Measurements from ENCODE around the gene ESRRA. TPM values are rescaled to one million over a fixed set of nuclear protein-coding genes. Genes with fewer than 3 reads are reported as not detected.

Gene ESRRA
- total RNA-seq, 4 donors from 2014 or later: 65.0 to 93.6 (median 74.3) TPM

DNA sequence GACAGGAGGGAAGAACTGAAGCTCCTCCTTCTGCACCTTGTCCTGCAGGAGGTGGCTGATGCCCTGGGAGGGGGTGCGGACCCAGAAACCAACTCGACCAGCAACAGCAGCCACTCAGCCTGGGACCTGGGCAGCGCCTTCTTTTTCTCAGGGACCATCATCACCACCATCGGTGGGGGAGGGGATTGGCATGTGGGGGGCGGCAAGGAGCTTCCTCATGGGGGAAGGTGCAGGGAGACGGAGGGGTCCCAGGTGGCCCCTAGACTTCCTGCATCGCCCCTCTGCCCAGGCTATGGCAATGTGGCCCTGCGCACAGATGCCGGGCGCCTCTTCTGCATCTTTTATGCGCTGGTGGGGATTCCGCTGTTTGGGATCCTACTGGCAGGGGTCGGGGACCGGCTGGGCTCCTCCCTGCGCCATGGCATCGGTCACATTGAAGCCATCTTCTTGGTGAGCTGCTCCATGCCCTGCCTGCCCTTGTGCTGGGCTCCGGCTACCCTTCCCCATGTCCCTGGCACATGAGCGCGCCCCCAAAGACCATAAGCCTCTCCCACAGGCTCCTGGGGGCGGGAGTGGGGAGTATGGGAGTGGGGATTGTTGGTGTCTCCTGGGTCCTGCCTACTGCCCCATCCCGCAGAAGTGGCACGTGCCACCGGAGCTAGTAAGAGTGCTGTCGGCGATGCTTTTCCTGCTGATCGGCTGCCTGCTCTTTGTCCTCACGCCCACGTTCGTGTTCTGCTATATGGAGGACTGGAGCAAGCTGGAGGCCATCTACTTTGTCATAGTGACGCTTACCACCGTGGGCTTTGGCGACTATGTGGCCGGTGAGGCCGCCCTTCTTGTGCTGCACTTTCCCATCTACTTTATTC lies 8.3 kb upstream of the ESRRA start:
- no peaks in the 10 kb centered on the region for H3K36me3 ChIP-seq
- WGBS: 37% methylated on average over 26 of the region's 34 CpGs
- TF ChIP-seq EP300 (IDR thresholded peaks at IDR 0.05): no peak
- no peak for TF ChIP-seq POLR2A (IDR thresholded peaks at IDR 0.05)
- no peak for TF ChIP-seq POLR2AphosphoS5 (IDR thresholded peaks at IDR 0.05)
- TF ChIP-seq, protein P1, sequence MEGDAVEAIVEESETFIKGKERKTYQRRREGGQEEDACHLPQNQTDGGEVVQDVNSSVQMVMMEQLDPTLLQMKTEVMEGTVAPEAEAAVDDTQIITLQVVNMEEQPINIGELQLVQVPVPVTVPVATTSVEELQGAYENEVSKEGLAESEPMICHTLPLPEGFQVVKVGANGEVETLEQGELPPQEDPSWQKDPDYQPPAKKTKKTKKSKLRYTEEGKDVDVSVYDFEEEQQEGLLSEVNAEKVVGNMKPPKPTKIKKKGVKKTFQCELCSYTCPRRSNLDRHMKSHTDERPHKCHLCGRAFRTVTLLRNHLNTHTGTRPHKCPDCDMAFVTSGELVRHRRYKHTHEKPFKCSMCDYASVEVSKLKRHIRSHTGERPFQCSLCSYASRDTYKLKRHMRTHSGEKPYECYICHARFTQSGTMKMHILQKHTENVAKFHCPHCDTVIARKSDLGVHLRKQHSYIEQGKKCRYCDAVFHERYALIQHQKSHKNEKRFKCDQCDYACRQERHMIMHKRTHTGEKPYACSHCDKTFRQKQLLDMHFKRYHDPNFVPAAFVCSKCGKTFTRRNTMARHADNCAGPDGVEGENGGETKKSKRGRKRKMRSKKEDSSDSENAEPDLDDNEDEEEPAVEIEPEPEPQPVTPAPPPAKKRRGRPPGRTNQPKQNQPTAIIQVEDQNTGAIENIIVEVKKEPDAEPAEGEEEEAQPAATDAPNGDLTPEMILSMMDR (IDR thresholded peaks at IDR 0.05): no peak
- no peak overlapping the region for H3K27ac ChIP-seq
- no peak for DNase-seq (ENCODE audit: low spot score in 2 of 2)
- no peak overlapping the region for H3K4me3 ChIP-seq
- no peaks in the 10 kb centered on the region for H3K9me3 ChIP-seq
- peaks cover 57% of the 10 kb centered on the region for H3K27me3 ChIP-seq
- peaks cover 46% of the 10 kb centered on the region for H3K4me1 ChIP-seq

DNA sequence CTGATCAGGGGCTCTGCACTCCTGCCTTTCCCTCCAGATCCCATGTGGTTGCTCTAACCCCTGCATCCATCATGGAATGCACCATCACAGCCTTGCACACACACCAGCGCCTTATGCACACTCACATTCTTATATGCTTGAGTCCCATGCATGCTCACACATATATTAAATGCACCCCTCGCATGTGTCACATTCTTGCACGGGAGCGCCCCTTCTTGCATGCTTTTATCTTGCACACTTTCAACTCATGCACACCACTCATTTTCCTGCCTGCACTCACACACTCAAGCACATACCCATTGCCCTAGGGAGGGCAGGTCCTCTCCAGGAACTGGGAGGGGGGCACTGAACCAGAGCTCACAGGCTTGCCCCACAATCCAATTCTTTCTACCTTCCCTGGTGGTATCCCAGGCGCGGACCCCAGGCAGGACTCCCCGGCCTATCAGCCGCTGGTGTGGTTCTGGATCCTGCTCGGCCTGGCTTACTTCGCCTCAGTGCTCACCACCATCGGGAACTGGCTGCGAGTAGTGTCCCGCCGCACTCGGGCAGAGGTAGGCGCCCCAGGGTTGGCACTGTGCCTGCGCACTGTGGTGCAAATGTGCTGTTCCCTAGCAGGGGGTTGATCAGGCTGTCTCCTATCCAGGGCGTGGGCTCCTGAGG lies 7.5 kb upstream of the ESRRA start:
- DNase-seq (ENCODE audit: low spot score in 2 of 2): no peak
- Histone ChIP-seq H3K36me3 (no peaks in the 10 kb centered on the region), H3K9me3 (no peaks in the 10 kb centered on the region), H3K27ac (no peak overlapping the region), H3K4me1 (peaks cover 38% of the 10 kb centered on the region), H3K27me3 (peaks cover 50% of the 10 kb centered on the region), H3K4me3 (no peak overlapping the region)
- TF ChIP-seq, protein P1 (IDR thresholded peaks at IDR 0.05): no peak
- TF ChIP-seq EP300 (IDR thresholded peaks at IDR 0.05) (no peak), POLR2AphosphoS5 (IDR thresholded peaks at IDR 0.05) (no peak), POLR2A (IDR thresholded peaks at IDR 0.05) (no peak)
- 72% methylated on average over 6 of the region's 18 CpGs for WGBS

DNA sequence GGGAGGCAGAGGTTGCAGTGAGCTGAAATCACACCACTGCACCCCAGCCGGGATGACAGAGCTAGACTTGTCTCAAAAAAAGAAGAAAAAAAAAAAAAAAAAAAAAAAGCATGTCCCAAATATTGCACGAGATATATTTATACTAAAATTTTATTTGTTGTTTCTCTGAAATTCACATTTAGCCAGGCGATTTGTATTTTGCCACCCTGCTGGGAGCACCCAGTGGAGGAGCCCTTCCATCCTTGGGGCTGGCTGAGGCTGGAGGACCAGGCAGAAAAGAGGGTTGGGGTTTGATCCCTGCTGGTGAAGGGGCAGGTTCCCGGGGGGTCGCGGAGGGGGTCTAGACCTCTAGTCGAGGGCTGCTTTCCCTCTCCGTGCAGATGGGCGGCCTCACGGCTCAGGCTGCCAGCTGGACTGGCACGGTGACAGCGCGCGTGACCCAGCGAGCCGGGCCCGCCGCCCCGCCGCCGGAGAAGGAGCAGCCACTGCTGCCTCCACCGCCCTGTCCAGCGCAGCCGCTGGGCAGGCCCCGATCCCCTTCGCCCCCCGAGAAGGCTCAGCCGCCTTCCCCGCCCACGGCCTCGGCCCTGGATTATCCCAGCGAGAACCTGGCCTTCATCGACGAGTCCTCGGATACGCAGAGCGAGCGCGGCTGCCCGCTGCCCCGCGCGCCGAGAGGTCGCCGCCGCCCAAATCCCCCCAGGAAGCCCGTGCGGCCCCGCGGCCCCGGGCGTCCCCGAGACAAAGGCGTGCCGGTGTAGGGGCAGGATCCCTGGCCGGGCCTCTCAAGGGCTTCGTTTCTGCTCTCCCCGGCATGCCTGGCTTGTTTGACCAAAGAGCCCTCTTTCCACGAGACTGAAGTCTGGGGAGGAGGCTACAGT lies 6.1 kb upstream of the ESRRA start:
- peaks cover 44% of the 10 kb centered on the region for H3K4me1 ChIP-seq
- peak overlapping the region; percentile 54 for H3K4me3 ChIP-seq
- no peak for TF ChIP-seq EP300 (IDR thresholded peaks at IDR 0.05)
- no peak for TF ChIP-seq POLR2AphosphoS5 (IDR thresholded peaks at IDR 0.05)
- TF ChIP-seq, protein P1 (IDR thresholded peaks at IDR 0.05): no peak
- no peak for TF ChIP-seq POLR2A (IDR thresholded peaks at IDR 0.05)
- H3K27me3 ChIP-seq: peaks cover 46% of the 10 kb centered on the region
- DNase-seq (ENCODE audit: low spot score in 2 of 2): no peak
- H3K36me3 ChIP-seq: no peaks in the 10 kb centered on the region
- H3K9me3 ChIP-seq: no peaks in the 10 kb centered on the region
- H3K27ac ChIP-seq: peak overlapping the region; percentile 64
- WGBS: 6% methylated on average over 23 of the region's 60 CpGs

DNA sequence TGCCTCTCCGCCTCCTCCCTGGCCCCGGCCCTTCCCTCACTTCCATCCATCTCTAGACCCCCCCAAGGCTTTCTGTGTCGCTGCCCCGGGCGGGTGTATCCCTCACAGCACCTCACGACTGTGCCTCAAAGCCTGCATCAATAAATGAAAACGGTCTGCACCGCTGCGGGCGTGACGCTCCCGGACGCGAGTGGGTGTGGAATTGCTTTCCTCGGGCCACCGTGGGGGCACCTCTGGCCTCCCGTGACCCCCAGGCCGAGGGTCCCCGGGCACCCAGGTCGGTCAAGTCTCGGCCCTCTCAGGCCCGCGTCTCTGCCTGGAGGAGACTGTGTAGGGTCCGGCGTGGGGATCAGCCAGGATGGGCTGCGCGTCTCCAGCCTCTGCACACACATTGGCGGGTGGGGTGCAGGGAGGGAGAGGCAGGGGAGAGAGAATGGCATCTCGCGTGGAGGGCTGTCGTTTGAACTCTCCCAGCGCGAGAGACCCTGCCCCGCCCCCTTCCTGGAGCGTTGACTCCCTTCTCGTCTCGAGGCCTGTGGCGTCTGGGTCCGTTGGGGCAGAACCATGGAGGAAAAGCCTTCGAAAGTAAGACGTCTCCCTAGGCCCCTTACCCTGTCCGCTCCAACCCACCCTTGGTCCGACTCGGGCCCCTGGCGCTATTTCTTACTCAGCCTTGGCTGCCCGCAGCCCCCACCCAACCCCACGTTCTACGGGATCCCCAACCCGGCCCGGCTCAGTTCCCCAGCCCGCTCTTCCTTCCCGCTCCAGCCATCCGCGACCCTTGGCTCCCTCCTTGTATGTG lies 5.3 kb upstream of the ESRRA start, which contains the start of gene CATSPERZ:
Gene CATSPERZ, plus strand, starts transcription at position 512 of the 802 bp plus-strand sequence. Its CDS starts 53 bp downstream, at position 565.
- Histone ChIP-seq H3K27me3 (peaks cover 42% of the 10 kb centered on the region), H3K36me3 (no peaks in the 10 kb centered on the region), H3K9me3 (no peaks in the 10 kb centered on the region), H3K4me3 (peak within 1 kb of the TSS; percentile 54), H3K4me1 (peaks cover 49% of the 10 kb centered on the region), H3K27ac (peak within 1 kb of the TSS; percentile 64)
- TF ChIP-seq, protein P1 (IDR thresholded peaks at IDR 0.05): no peak
- TF ChIP-seq POLR2A (IDR thresholded peaks at IDR 0.05) (no peak), POLR2AphosphoS5 (IDR thresholded peaks at IDR 0.05) (no peak), EP300 (IDR thresholded peaks at IDR 0.05) (no peak)
- 12% methylated on average over 20 of the region's 54 CpGs for WGBS
- DNase-seq (ENCODE audit: low spot score in 2 of 2): no peak

Measured in suprapubic skin (tissue), 4 donors.